Measurements from ENCODE around the gene CNIH1.
"Not testable (repeated sequence)": the region's sequence is repeated elsewhere in the genome, so short reads cannot be mapped to it uniquely, and the experiment has no call there.

Gene CNIH1

DNA sequence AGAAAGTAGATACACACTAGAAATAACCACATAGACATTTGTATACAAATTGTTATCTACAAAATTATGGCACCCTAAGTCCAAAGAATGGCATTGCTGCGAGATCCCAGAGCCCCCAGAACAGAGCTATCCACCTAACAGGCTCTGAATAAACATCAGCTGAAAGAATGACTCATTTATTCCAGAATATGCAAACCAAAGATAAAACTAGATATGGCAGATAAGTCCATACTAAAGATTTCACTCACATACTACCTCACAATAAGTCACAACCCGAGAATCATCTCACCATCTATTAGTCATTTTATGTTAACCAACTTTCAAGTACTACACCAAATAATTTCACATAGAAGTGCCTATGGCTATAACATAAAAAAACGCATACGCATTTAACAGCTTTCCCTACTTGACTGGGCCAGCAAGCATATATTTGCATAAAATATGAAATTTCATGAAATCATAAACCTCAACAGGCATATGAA is 5.6 kb downstream of the CNIH1 start:
- no peak for DNase-seq (ENCODE audit: extremely low read depth in 1 of 2, low read depth in 1 of 2)

DNA sequence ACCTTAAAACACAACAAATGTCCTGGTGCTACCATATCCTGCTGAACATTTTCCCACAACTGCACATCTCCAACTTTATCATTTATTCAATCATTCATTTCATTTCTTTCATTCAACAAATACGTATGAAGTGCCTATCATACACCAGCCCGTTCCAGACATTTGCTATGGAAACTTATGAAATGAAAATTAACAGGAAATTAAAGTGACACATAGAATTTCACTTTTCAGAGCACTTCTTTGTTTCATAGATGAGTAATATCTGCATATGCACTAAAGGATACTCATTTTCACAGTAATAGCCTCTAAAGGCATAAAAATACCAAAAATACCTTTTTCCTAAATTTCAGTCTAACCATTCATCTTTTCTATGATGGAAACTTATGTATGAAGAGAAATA is 12.6 kb downstream of the CNIH1 start:
- no peak for DNase-seq (ENCODE audit: extremely low read depth in 1 of 2, low read depth in 1 of 2)

DNA sequence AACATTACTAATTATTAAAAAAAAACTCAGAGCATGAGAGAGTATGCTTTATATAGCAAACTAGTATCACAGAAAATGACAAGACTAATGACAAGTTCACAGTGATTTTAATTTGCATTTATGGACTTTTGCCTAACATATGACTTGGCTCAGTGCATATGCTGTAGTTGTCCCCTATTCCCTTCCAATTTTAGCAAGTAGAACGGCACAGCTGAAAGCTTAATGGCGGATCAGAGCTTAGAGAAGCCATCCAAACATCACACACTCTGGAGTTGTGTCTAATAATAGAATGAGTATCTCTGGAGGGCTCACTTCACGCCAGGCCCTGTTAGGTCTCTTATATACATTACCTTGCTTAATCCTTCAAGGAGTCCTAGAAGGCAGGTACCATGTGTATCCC is 13.3 kb downstream of the CNIH1 start:
- no peak for DNase-seq (ENCODE audit: extremely low read depth in 1 of 2, low read depth in 1 of 2)

DNA sequence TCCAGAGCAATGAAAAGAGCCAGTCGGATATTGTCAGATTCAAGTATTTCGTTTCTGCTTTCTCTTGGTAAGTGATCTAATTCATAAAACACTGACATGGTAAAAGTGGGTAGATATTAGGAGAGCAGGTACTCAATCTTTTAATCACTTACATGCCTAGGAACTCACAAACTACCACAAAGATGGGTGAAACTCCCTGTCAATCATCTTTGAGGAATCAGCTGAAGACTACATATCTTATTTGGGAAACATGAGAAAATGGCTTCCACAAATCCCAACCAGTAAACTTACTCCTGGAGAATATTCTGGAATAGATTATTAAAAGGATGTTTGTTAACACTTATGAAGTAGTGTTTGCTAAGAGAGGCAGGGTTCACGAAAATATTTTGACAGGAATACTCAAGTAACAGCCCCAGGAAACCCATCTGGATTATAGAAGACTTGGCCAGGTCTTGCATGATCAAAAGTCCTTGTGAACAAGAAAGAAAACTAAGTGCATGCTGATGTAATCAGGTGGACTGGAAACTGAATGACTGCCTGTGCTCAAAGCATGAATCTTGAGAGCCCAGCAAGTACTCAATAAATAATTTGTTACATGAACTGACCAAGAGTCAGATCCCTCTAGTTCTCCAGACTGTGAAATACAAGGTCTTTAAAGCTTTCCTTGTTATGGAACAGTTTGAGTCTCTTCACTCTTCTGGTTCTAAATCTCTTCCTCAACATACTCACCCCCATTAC is 15.5 kb downstream of the CNIH1 start:
- no peak for DNase-seq (ENCODE audit: extremely low read depth in 1 of 2, low read depth in 1 of 2)

DNA sequence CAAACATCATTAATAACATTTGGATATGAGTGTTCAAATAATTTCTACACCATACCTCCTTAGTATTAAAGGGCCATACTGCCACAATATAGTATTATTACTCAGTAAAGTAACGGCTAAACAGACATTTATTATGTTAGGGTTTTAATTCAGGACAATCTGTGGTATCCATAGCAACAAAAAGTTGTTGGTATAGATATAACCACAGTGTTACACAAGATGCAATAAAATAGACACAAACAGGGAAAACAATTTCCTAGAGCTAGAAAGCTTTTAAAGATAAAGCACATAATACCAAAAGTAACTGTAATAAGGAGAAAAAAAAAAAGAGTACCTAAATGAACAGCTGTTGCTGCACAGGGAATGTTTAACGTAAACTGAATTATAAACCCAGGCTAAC is 16.1 kb downstream of the CNIH1 start:
- DNase-seq (ENCODE audit: extremely low read depth in 1 of 2, low read depth in 1 of 2) = no peak

DNA sequence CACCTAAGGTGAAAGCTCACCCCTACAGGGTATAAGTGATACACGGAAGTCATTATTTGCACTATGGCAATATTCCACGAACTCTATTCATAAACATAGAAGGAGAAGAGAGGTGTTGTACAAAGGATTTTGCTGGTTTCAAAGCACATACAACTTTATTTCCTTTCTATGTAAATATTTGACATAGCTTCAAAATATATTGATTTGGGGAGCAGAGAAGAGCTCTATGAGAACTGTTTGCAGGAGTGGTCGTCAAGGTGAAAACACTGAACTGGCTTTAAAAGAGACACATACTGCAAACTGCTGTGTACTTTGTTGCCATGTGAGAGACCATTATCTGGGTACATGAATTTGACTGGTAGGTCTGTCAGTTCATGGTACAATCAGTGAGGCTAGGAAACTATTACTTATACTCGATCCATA is 16.7 kb downstream of the CNIH1 start:
- no peak for DNase-seq (ENCODE audit: extremely low read depth in 1 of 2, low read depth in 1 of 2)

DNA sequence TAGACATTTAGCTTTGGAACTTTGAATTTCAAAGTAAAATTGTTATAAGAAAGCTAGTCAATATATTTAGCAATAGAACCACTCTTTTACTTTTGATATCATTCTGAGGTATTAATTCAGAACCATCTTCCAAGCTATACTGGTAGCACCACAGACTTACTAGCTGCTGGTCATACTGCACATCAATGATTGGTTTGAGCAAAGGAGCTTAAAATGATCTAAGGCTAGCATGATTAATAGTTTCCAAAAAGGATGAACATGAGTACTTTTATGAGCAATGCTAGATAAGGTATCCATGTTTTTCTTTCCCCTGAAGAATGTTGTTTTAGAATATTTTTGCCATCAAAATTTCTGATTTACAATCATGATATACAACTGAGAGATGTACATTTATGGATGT is 17.2 kb downstream of the CNIH1 start:
- no peak for DNase-seq (ENCODE audit: extremely low read depth in 1 of 2, low read depth in 1 of 2)

DNA sequence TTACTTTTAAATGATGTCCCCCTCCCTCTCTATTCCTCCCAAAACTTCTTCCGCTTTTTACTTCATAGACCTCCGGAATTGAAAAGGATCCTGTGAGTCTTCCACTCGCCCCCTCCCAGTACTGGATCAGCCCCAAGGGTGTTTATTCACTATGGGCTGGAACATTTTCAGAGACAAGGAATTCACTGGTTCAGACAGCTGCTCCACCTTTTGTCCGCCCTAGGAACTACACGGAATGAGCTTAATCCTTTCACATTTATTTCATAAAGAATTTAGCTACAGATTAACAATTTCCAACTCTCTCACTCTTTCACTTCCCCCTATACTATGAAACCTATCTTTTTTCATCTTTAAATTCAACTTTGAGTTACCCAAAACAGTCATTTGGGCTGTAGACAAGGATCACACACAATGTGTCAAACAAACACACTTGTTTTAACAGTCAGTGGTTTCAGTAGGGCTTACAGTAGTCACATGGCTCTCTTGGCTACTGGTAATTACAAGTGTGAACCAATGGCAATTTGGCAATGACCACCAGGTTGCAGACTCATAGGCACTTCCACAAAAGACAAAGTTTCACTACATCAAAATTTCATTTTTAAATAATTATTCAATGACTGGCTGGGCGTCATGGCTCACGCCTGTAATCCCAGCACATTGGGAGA is 20.6 kb downstream of the CNIH1 start:
- DNase-seq (ENCODE audit: extremely low read depth in 1 of 2, low read depth in 1 of 2) = no peak

DNA sequence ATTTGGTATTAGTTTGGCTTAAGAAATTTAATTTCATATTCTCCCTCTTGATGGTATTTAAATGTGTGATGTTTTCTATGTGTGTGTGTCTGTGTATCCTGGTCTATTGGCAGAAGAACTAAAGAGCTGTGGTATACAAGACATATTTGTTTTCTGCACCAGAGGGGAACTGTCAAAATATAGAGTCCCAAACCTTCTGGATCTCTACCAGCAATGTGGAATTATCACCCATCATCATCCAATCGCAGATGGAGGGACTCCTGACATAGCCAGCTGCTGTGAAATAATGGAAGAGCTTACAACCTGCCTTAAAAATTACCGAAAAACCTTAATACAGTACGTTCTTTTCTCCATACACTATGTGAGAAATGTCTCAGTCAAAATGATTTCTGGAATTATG is 29.8 kb downstream of the CNIH1 start:
- no peak for DNase-seq (ENCODE audit: extremely low read depth in 1 of 2, low read depth in 1 of 2)

DNA sequence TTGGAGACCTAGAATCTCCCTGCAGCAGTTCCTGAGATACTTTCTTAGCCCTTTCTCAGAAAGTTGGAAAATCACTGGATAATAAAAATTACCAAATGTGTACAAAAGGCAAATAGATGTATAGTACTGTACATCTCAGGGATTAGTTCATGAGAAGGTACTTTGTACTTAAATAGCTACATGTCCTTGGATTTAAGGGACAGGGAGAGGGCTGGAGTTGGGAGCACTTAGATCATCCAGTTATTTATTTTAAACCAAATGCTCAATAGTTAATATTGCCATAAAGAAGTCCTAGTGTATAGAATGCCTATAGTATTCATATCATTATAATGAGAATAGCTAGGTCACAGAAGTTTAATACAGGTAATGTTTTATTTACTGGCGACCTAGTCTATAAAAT is 31.0 kb downstream of the CNIH1 start:
- no peak for DNase-seq (ENCODE audit: extremely low read depth in 1 of 2, low read depth in 1 of 2)

DNA sequence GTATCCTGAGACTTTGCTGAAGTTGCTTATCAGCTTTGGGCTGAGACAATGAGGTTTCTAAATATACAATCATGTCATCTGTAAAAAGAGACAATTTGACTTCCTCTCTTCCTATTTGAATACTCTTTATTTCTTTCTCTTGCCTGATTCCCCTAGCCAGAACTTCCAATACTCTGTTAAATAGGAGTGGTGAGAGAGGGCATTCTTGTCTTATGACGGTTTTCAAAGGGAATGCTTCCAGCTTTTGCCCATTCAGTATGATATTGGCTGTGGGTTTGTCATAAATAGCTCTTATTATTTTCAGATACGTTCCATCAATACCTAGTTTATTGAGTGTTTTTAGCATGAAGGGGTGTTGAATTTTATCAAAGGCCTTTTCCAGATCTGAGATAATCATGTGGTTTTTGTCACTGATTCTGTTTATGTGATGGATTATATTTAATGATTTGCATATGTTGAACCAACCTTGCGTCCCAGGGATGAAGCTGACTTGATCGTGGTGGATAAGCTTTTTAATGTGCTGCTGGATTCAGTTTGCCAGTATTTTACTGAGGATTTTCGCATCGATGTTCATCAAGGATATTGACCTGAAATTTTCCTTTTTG is 37.7 kb downstream of the CNIH1 start:
- not testable (repeated sequence) for DNase-seq (ENCODE audit: extremely low read depth in 1 of 2, low read depth in 1 of 2)

DNA sequence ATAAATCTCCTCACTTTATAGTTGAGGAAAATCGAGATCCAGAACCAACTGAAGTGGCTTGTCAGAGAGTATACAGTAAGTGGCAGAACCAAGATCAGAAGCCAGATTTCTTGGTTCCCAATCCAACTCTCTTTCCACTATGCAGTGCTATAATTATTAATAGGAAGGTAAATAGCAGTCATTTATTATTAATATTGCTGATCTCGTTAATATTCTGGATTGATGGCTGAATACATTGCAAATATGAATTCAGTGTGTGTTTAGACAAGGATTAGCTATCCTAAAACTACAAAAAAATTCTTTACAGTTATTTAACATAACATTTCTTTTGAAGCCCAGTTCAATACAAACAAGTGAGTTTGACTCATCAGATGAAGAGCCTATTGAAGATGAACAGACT is 41.6 kb downstream of the CNIH1 start:
- no peak for DNase-seq (ENCODE audit: extremely low read depth in 1 of 2, low read depth in 1 of 2)

DNA sequence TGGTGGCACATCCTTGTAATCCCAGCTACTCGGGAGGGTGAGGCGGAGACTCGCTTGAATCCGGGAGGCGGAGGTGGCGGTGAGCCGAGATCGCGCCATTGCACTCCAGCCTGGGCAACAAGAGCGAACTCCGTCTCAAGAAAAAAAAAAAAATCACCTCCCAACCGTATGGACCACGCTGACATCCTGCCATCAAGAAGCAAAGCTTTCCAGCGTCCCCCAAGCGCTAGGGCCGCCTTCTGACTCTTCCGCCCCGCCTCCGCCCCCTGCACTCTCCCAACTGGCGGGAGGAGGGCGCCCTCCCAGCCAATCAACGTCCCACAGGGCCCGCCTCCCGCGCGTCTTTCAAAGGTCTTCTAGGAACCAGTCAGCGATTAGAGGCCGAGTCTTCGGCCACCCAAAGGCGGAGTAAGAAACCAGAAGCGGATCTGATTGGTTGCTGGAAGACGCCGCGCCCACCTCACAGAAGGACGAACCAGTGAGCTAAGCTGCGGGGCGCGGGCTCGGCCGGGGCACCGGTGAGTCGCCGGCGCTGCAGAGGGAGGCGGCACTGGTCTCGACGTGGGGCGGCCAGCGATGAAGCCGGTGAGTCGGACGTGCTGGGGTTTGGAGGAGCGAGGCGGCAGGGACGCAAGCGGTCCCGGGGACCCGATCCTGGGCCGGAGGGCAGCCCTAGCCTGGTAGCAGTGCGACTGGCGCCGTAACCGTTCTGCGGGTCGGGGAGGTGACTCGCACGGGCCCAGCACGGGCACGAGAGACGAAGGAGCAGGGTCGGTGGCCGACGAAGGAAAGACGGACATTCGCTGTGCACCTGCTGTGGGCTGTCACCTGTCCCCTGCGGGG is 44.5 kb downstream of the CNIH1 start, which contains the start of gene CDKN3:
TSS of gene CDKN3 (plus strand) at position 515 of the 843 bp plus-strand sequence. CDS start at position 577, 62 bp downstream.
- peak; percentile 90 to 96 for DNase-seq (ENCODE audit: extremely low read depth in 1 of 2, low read depth in 1 of 2)

DNA sequence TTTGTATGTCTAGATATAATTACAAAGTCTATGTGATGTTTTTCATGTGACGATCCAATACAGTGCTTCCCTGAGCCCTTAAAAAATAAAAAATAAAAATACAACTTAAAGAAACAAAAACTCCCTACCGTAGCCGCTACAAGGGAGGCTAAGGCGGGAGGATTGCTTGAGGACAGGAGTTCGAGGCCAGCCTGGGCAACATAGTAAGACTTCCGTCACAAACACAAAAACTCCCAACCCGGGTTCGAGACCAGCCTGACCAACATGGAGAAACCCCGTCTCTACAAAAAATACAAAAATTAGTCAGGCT is 45.0 kb downstream of the CNIH1 start:
- no peak for DNase-seq (ENCODE audit: extremely low read depth in 1 of 2, low read depth in 1 of 2)

DNA sequence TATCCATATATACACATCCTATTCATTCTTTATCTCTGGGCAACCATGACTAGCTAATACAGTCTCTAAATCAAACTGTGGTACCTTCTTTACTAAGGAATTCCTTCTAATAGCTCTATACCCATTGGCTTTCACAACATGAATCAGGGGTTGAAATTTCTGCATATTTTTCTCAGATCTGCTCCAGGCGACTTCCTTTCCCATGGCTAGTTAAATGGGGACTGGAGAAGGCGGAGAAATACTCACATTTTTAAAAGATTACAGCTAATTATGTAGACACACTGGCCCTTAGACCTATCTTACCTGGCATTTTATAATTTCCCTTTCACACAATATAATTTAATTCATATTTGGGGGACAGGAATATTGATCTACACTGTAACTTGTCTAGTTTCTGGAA is 45.5 kb downstream of the CNIH1 start:
- DNase-seq (ENCODE audit: extremely low read depth in 1 of 2, low read depth in 1 of 2) = no peak

DNA sequence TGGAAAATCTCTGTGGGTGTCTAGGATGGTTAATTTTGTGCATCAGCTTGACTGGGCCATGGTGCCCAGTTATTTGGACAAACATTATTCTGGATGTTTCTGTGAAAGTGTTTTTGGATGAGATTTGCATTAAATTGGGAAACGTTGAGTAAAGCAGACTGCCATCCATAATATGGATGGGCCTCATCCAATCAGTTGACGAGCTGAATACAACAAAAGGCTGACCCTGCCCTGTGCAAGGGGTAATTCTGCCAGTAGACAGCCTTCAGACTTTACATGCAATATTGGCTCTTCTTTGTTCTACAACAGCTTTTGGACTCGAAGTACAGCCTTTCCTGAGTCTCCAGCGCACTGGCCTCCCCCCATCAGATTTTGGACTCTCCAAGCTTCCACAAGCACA is 45.9 kb downstream of the CNIH1 start:
- no peak for DNase-seq (ENCODE audit: extremely low read depth in 1 of 2, low read depth in 1 of 2)

DNA sequence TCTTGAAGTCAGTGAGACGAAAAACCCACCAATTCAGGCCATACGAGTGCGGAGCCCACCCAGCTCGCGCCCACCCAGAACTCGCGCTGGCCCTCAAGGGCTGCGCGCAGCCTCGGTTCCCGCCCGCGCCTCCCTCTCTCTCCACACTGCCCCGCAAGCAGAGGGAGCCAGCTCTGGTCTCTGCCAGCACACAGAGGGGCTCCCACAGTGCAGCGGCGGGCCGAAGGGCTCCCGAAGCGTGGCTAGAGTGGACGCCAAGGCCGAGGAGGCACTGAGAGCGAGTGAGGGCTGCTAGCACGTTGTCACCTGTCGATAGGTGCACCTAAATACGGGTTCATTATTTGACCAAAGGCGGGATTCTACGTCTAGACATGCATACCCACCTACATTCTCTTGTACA is 46.6 kb downstream of the CNIH1 start:
- DNase-seq (ENCODE audit: extremely low read depth in 1 of 2, low read depth in 1 of 2) = no peak

DNA sequence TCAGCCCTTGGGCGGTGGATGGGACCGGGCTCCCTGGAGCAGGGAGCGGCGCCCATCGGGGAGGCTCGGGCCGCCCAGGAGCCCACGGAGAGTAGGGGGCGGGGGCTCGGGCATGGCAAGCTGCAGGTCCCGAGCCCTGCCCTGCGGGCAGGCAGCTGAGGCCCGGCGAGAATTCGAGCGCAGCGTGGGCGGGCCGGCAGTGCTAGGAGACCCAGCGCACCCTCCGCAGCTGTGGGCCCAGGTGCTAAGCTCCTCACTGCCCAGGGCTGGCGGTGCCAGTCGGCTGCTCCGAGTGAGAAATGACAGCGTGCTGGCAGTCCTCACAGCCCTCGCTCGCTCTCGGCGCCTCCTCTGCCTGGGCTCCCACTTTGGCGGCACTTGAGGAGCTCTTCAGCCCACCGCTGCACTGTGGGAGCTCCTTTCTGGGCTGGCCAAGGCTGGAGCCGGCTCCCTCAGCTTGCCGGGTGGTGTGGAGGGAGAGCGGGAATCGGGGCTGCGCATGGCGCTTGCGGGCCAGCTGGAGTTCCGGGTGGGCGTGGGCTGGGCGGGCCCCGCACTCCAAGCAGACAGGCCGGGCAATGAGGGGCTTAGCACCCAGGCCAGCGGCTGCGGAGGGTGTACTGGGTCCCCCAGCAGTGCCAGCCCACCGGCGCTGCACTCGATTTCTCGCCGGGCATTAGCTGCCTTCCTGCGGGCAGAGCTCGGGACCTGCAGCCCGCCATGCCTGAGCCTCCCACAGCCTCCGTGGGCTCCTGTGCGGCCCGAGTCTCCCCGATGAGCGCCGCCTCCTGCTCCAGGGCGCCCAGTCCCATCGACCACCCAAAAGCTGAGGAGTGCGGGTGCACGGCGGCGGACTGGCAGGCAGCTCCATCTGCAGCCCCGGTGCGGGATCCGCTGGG is 47.9 kb downstream of the CNIH1 start:
- DNase-seq (ENCODE audit: extremely low read depth in 1 of 2, low read depth in 1 of 2) = not testable (repeated sequence)

DNA sequence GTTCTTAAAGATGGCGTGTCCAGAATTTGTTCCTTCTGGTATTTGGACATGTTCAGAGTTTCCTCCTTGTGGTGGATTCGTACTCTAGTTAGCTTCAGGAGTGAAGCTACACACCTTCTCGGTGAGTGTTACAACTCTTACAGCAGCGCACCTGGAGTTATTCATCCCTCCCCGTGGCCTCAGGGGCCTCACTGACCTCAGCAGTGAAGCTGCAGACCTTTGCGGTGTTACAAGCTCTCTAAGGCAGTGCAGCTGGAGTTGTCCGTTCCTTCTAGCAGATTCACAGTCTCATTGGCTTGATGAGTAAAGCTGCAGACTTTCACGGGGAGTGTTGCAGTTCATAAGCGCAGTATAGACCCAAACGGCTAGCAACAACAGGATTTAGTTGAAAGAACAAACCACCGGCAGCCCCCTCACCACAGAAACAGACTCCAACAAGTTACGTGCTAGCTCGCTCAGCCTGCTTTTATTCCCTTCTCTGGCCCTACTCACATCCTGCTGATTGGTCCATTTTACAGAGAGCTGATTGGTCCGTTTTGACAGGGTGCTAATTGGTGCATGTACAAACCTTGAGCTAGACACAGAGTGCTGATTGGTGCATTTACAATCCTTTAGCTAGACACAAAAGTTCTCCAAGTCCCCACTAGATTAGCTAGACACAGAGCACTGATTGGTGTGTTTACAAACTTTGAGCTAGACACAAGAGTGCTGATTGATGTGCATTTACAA is 48.9 kb downstream of the CNIH1 start:
- no peak for DNase-seq (ENCODE audit: extremely low read depth in 1 of 2, low read depth in 1 of 2)

DNA sequence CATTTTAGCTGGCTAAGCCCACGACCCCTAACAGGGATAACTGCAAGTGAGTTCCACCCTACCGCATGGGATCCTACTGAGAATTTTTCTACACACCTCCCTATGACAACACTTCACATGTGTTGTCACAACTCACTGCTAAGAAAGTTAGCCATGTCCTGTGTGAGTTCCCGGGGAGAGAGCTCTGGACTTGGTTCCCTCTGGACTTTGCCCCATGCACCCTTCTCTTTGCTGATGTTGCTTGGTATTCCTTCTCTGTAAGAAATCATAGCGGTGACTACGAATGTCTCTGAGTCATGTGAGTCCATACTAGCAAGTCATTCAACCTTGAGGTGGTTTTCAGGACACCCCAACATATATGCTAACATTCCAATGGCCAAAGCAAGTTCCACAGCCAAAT is 53.8 kb downstream of the CNIH1 start:
- DNase-seq (ENCODE audit: extremely low read depth in 1 of 2, low read depth in 1 of 2) = no peak
